ENCODE data around the gene MPDU1.

MPDU1 gene

DNA sequence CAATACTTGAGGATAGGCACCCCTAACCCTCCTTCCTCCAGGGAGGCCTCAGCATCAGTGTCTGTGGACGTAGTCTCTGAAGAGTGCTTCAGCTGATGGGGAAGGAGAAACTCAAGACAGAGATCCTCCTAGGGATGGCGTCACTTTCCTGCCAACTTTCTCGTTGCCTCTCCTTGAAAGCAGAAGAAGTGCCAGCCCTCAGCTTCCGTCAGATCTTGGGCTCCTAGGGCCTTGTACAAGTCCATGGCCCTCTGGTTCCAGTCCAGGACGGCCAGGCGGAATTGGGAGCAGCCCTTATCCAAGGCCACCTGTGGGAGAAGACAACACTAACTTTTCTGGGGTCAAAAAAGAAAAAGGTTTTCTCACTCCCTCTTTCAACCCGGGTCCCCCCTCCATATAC, 42.7 kb downstream of the MPDU1 start:
- TF ChIP-seq, protein P1, sequence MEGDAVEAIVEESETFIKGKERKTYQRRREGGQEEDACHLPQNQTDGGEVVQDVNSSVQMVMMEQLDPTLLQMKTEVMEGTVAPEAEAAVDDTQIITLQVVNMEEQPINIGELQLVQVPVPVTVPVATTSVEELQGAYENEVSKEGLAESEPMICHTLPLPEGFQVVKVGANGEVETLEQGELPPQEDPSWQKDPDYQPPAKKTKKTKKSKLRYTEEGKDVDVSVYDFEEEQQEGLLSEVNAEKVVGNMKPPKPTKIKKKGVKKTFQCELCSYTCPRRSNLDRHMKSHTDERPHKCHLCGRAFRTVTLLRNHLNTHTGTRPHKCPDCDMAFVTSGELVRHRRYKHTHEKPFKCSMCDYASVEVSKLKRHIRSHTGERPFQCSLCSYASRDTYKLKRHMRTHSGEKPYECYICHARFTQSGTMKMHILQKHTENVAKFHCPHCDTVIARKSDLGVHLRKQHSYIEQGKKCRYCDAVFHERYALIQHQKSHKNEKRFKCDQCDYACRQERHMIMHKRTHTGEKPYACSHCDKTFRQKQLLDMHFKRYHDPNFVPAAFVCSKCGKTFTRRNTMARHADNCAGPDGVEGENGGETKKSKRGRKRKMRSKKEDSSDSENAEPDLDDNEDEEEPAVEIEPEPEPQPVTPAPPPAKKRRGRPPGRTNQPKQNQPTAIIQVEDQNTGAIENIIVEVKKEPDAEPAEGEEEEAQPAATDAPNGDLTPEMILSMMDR (conservative IDR thresholded peaks at IDR 0.05; ENCODE audit: low read depth, low read length): no peak
- Histone ChIP-seq H3K4me1 (ENCODE audit: low read depth, poor library complexity, severe bottlenecking) (no peaks in the 10 kb centered on the region), H3K27ac (no peak overlapping the region), H2AFZ (ENCODE audit: low read depth) (no peak overlapping the region), H3K9ac (no peak overlapping the region), H4K20me1 (ENCODE audit: insufficient read depth) (no peaks in the 10 kb centered on the region), H3K27me3 (ENCODE audit: insufficient read depth, low read depth) (no peaks in the 10 kb centered on the region), H3K36me3 (ENCODE audit: insufficient read depth) (no peaks in the 10 kb centered on the region), H3K79me2 (ENCODE audit: insufficient read depth, low read depth) (no peaks in the 10 kb centered on the region), H3K4me3 (IDR thresholded peaks at IDR 0.05; ENCODE audit: insufficient read depth, low read depth, low read length) (no peak overlapping the region), H3K4me2 (no peak overlapping the region)

DNA sequence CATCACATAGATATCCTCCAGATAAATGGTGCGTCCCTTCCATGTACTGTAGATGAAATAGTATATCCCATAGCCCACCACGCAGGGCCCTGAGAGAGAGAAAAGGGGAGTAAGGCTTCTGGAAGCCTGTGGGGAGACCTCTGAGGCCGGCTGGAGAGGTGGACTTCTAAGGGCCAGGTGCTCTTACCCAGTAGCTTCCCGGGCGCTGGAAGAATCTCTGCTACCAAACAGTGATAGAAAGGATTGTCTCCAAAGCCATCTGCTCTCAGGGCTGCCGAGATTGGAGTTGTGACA, 43.3 kb downstream of the MPDU1 start:
- no peak overlapping the region for H3K4me2 ChIP-seq
- no peak overlapping the region for H3K27ac ChIP-seq
- no peaks in the 10 kb centered on the region for H3K36me3 ChIP-seq (ENCODE audit: insufficient read depth)
- H3K27me3 ChIP-seq (ENCODE audit: insufficient read depth, low read depth): no peaks in the 10 kb centered on the region
- no peaks in the 10 kb centered on the region for H3K4me1 ChIP-seq (ENCODE audit: low read depth, poor library complexity, severe bottlenecking)
- H4K20me1 ChIP-seq (ENCODE audit: insufficient read depth): no peaks in the 10 kb centered on the region
- TF ChIP-seq, protein P1 (conservative IDR thresholded peaks at IDR 0.05; ENCODE audit: low read depth, low read length): no peak
- no peaks in the 10 kb centered on the region for H3K79me2 ChIP-seq (ENCODE audit: insufficient read depth, low read depth)
- H2AFZ ChIP-seq (ENCODE audit: low read depth): no peak overlapping the region
- no peak overlapping the region for H3K9ac ChIP-seq
- no peak overlapping the region for H3K4me3 ChIP-seq (IDR thresholded peaks at IDR 0.05; ENCODE audit: insufficient read depth, low read depth, low read length)

DNA sequence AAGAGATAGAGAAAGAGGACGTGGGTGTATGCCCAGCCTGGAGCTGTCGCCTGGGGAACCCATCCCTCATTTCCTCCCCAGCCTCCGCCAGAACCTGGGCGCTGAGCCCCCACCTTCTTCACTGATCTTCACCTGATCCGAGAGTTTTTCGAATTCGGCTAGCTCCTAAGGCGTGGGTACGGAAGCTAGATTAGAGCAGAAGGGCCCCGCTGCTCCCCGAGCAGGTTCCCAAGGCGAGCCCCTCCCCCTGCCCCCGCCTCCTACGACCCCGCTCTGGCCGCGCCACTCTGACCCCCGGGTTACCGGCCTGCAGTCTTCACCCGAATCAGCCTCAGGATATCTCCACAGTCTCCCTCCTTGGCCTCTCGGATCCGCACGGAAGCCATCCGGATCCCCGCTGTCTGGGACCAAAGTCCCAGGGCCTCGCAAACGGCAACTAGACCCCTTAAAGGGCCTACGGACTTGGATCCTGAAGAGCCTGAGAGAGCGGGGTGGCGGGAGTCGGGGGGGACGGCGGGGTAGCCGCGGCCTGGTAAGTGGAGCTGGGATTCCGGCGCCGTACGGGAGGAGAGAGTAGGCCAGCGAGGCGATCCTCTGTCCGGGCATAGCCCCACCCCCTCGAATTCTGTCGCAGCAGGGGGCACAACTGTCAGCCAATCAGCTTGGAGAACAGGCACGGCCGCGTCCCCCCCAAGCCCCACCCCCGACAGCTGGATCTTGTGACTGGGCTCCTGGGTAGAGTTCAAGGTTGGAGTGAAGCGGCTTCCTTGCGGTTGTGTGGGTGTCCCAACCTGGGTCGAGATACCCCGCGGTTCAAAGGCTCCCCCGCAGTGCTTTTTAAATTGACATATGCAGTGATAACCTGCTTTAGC, 43.8 kb downstream of the MPDU1 start, which contains the start of gene SAT2:
SAT2 (minus strand) TSS at position 572 of the 872 bp plus-strand sequence; CDS start at position 386, 186 bp downstream.
- Histone ChIP-seq H3K36me3 (ENCODE audit: insufficient read depth) (no peaks in the 10 kb centered on the region), H3K4me1 (ENCODE audit: low read depth, poor library complexity, severe bottlenecking) (peaks cover 3% of the 10 kb centered on the region), H4K20me1 (ENCODE audit: insufficient read depth) (no peaks in the 10 kb centered on the region), H3K4me2 (no peak within 1 kb of the TSS), H3K9ac (no peak within 1 kb of the TSS), H3K4me3 (IDR thresholded peaks at IDR 0.05; ENCODE audit: insufficient read depth, low read depth, low read length) (no peak within 1 kb of the TSS), H2AFZ (ENCODE audit: low read depth) (no peak within 1 kb of the TSS), H3K27ac (no peak within 1 kb of the TSS), H3K79me2 (ENCODE audit: insufficient read depth, low read depth) (no peaks in the 10 kb centered on the region), H3K27me3 (ENCODE audit: insufficient read depth, low read depth) (no peaks in the 10 kb centered on the region)
- TF ChIP-seq, protein P1 (conservative IDR thresholded peaks at IDR 0.05; ENCODE audit: low read depth, low read length): no peak

DNA sequence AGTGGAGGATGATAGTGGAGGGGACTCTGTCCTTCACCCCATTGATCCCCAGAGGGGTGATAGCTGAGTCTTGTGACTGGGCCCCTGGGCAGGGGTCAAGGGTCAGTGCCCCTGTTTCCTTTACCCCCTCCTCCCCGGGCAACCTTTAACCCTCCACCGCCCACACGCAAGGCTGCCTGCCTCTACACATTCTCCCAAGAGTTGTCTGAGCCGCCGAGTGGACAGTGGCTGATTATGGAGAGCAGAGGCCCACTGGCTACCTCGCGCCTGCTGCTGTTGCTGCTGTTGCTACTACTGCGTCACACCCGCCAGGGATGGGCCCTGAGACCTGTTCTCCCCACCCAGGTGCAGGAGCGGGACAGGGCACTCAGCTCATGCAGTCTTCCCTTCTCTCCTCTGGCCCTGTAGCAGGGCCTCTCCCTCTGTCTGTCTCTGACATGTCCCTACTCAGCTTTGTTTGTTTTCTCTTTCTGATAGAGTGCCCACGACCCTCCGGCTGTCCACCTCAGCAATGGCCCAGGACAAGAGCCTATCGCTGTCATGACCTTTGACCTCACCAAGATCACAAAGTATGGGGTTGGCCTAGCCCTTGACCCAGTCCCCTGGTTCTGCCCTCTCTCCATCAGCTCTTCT, 46.4 kb downstream of the MPDU1 start, which contains the start of gene SHBG:
SHBG (plus strand) TSS at position 197 of the 633 bp plus-strand sequence; CDS start at position 235, 38 bp downstream.
- Histone ChIP-seq H3K4me3 (IDR thresholded peaks at IDR 0.05; ENCODE audit: insufficient read depth, low read depth, low read length) (no peak within 1 kb of the TSS), H3K27ac (no peak within 1 kb of the TSS), H3K36me3 (ENCODE audit: insufficient read depth) (no peaks in the 10 kb centered on the region), H2AFZ (ENCODE audit: low read depth) (no peak within 1 kb of the TSS), H3K9ac (no peak within 1 kb of the TSS), H3K79me2 (ENCODE audit: insufficient read depth, low read depth) (no peaks in the 10 kb centered on the region), H3K4me2 (no peak within 1 kb of the TSS), H3K4me1 (ENCODE audit: low read depth, poor library complexity, severe bottlenecking) (peaks cover 3% of the 10 kb centered on the region), H4K20me1 (ENCODE audit: insufficient read depth) (no peaks in the 10 kb centered on the region), H3K27me3 (ENCODE audit: insufficient read depth, low read depth) (no peaks in the 10 kb centered on the region)
- TF ChIP-seq, protein P1 (conservative IDR thresholded peaks at IDR 0.05; ENCODE audit: low read depth, low read length): no peak
